OCI-LY1 (cell line): ENCODE measurements around the gene TRUB1.

ENCODE experiments used
- CTCF ChIP-seq: fragments of 200-600 bp; sonication (generic), shearing (Covaris generic); IDR thresholded peaks from 2 replicates; pipeline ENCODE4 v1.5.1; 2017; ENCODE audit warnings: mild to moderate bottlenecking, antibody characterized with exemption, low read length, moderate library complexity, mixed read lengths
- EZH2 ChIP-seq: fragments of 200-600 bp; sonication (generic), shearing (Covaris generic); IDR thresholded peaks from 2 replicates; pipeline ENCODE4 v1.8.0; 2017; ENCODE audit warnings: borderline replicate concordance, mixed run types, mild to moderate bottlenecking, antibody characterized with exemption, low read length, moderate library complexity, mixed read lengths

- TF ChIP-seq EZH2: no peak
- no peak for TF ChIP-seq CTCF
Observed at GRCh38 chr10:114902151-114902550, 35.8 kb upstream of the TRUB1 start.
